HG03103 (cell line): ENCODE measurements around the gene DDA1.

Source experiments
- ATAC-seq: cut with Tn5 transposase; IDR thresholded peaks from one replicate; pipeline ENCODE4 v1.9.1; 2021; ENCODE audit warnings: low read depth; ENCODE audit not compliant: unreplicated experiment

DDA1 gene

DNA sequence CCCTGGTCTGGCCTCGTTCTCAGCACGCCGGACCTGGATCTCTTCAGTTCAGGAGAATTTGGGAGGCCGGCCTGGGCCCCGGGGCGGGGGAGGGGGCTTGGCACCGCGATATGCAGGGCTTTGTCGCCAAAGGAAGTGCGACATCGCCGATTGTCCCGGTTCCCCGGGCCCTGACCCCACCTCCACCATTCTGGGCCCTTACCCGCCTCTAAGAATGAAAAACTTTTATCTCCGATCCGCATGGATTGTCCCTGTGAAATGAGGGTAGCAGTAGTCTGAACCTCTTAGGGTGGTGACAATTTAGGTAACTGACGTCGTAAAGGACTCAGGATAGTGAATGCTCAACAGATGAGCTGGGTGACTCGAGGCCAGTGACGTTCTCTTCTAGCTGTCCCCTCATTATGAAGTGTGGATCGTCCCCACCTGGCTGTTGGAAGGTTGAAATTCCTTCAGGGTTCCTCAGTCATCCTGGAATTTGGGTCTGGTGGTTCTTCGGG is 650 bp downstream of the DDA1 start:
- ATAC-seq = no peak

DNA sequence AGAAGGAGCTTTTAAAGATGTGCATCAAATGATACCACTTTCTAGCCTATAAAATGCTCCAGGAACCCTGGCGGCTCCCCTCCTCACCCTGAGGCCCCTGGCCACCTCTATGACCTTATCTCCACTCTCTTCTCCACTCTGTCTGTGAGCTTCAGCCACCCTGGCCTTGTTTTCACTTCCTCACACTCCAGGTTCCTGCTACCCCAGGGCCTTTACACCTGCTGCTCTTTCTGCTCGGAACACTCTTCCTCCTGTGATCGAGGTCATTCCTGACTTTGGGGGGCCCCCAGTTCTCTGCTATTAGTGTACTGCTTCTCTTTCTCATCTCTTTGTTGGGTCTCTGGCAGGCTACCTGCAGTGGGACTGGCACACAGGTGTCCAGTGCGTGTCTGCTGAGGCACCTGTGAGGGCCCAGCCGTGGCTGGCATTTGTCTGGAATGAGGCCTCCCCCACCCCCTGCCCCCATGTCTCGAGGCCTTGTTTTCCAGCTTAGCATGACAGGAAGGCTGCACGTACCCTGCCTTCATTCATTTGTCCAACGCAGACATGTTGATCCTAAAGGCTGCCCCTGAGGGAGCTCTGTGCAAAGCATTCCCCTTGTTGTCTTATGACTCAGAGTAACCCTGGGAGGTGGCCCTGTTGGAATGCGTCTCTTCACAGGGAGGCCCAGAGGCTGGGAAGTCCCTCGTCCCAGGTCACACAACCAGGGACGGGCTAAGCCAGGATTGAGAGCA is 2.3 kb downstream of the DDA1 start:
- ATAC-seq = no peak

DNA sequence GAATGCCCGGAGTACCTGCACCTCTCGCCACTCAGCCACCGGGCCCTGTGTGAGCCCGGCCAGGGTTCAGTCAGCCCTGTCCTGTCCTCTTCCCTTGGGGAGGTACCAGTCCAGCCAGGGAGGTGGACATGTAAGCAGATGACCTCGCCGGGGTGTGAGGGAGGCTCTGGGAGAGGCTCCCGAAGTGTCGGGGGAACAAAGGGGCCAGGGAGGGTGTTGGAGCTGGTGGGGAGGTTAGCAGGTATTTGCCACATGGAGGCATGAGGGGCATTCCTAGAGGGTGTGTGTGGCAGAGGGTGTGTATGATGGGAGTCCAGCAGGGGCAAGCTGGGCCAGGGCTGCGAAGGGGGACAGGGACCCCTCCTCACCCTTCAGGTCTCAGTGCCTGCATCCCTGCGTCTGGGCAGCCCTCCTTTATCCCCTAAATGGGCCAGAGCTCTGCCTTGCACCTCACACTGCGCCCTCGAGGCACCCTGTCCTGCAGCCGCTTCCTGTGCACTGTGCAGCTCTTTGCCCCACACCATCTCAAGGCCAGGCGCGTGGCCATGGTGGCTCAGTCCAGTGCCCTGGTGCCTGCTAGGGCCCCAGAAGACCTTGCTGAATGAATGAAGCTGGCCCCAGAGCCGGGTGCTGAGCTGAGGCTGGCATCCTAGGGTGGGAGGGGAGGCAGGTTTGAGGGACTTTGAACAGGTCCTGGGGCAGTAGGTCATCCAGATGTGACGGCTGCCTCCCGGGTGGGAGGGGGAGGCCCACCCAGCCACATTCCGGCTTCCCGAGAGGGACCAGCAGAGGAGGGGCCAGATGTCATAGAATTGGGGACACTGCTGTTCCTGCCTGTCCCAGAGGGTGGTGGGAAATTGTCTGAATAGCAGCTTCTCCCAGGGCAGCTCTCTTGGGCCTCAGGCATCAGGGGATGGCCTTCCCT is 3.1 kb downstream of the DDA1 start:
- no peak for ATAC-seq

DNA sequence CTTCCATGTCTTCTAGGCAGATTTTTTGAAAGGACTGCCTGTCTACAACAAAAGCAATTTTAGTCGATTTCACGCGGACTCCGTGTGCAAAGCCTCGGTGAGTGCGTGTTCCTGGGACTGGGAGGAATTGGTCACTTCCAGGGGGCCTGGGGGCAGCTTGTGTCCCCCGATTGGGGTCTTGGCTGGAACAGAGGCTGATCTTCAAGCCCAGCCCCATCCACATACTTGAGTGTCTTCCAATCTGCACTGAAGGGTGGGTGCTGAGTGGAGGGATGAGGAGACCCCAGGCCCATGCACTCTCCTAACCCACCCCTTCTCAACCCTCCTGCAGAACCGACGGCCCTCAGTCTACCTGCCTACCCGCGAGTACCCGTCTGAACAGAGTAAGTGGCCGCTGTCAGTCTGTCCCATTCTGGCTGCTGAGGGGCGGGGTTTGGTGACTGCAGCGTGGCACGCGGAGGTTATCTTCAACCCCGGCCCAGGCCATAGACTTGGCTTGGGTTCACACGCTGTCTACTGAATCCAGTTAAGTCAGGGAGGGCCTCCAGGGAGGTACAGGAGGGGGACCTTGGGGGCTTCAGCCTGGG is 4.7 kb downstream of the DDA1 start:
- ATAC-seq = no peak

- ATAC-seq = no peak
Measured at GRCh38 chr19:17318966-17319365, 9.6 kb downstream of the DDA1 start.

- ATAC-seq = no peak
Measured at GRCh38 chr19:17319473-17320238, 10.3 kb downstream of the DDA1 start.

DNA sequence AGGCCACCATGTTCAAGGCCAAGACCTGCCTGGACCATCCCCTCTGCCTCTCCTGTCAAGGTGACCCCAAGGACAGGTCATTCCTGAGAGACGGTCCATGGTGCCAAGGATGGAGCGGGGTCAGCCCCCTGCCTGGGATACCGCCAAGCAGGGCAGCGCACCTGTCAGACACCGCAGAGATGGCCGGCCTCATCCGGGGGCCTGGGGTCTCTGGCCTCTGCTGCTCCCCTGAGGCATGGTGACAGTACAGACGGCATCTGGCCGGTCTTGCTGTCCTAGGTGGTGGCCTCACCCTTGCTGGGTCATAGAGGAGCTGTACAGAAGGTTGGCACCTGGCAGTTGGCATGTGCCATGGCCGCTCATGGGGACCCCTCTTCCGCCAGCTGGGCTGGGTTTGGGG is 11.1 kb downstream of the DDA1 start:
- ATAC-seq = no peak

- no peak for ATAC-seq
Measured at GRCh38 chr19:17321655-17322489, 12.5 kb downstream of the DDA1 start.

GRCh38 chr19:17322854-17323253 is 13.5 kb downstream of the DDA1 start:
- ATAC-seq = no peak

DNA sequence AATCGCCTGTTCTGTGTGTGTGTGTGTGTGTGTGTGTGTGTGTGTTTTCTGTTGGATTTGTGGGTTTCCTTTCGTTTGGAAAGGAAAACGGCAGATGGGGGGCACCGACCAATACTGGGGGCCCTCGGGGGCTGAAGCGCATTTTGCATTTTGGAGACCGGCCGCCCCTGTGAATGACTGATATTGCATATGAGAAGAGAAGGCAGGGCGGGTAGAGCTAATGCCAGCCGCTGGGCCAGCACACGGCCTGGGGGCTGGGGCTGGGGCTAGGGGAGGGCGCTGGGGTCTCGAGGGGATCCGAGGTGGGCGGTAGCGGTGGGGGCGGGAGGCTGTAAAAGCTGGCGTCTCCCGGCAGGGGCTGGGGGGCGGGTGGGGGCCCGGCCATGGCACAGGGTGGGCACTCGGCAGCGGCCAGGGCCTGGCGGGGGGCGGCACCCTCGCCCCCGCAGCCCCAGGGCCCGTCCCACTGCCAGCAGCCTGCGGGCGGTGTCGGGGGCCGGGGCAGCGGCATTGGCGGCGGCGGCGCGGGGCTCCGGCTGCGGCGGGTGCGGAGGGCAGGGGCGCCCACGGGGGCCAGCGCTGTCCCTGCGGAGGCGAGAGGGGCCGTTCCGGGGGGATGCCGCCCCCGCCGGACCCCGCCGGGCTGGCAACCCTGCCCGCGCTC is 14.1 kb downstream of the DDA1 start:
- no peak for ATAC-seq

DNA sequence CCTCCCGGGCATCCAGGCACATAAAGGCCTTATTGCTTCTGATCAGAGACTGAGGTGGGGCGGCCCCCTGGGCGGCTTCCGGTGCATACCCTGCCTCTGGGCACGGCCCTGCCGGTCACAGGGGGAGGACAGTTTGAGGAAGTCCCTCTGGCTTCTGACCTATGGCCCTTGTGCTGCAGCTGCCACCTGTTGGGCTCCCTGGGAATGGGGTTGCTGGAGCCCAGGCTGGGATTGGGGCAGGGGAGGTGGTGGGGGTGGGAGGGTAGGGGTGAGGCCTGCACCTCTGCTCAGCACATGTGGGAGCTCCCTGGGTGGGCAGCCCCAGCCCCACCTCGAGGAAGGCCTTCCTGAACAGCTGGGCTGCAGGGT is 14.6 kb downstream of the DDA1 start:
- ATAC-seq = no peak

GRCh38 chr19:17324357-17325114 is 15.2 kb downstream of the DDA1 start:
- ATAC-seq = no peak

- ATAC-seq = no peak
Measured at GRCh38 chr19:17325133-17325532, 15.8 kb downstream of the DDA1 start.

DNA sequence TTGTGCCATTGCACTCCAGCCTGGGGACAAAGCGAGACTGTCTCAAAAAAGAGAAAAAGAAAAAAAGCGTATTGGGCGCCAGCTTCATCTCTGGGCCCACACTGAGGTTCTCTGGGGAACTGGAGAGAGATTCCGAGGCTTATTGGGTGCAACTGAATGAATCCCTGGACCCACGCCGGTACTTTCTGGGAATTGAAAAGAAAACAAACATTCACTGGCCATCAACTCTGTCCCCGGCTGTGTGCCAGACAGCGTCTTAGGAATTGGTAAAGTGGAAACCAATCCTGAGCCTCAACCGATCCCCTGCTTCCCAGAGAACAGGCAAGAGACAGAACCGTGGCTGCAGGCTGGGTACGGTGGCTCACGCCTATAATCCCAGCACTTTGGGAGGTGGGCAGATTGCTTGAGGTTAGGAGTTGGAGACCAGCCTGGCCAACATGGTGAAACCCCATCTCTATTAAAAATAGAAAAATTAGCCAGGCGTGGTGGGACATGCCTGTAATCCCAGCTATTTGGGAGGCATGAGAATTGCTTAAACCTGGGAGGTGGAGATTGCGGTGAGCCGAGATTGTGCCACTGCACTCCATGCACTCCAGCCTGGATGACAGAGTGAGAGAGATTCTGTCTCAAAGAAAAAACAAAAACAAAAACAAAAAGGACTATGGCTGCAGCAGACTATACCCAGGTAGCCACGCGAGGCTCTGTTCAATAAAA is 16.7 kb downstream of the DDA1 start:
- no peak for ATAC-seq

DNA sequence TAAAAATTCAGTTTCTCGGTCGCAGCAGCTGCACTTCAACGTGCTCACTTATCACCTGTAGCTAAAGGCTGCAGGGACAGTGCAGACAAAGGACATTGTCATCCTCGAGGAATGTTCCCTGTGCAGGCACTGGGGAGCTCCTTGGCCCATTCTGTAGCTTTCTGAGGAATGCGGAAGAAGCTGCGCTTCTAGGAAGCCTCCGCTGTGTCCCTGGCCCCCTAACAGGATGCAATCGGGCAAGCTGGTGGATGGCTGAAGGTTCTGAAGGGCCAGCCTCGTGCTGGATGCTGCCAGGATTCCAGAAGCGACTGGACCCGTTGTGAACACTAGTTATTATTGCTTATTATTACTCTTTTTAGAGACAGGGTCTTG is 17.2 kb downstream of the DDA1 start:
- no peak for ATAC-seq

GRCh38 chr19:17327068-17327653 is 17.8 kb downstream of the DDA1 start:
- no peak for ATAC-seq

DNA sequence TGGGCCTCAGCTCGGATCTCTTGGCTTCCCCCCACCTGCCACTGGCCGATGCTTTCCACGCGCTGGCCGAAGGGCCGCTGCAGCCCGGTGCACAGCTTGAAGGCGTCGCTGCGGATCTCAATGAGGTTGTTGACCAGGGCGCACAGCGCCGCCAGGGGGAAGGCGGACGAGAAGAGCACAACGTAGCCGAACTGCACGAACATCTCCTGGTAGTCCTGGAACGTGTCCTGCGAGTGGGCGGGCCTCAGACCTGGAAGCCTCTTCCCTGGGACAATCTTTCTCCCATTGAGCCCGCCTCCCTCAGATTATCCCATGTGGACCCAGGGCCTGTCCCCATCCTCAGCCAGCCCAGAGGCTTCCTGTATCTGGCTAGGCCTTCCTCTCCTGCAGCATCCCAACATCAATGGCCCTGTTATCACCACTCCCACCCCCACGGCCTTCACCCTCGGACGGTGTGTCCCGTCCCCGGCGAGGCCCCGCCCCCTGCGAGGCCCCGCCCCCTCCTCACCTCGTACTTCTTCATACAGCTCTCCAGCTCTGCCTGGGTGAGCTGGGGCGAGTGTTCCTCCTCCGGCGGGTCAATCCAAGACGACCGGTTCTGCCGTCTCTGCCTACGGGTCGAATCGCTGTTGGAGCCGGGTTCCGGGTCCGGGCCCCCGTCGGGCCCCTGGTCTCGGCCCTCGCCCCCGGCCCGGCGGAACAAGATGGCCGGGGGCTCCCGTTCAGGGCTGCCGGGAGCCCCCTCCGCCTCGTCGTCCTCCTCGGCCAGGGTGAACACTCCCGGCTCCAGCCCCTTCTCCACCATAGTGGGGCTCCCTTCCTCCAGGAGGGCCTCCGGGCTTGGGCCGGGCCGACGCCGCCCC is 18.5 kb downstream of the DDA1 start:
- no peak for ATAC-seq
